Hindlimb muscle (tissue), 1 donor: Measurements from ENCODE around the gene PITPNC1. TPM values are rescaled to one million over a fixed set of nuclear protein-coding genes. Genes with fewer than 3 reads are reported as not detected.
"Not testable (repeated sequence)": the region's sequence is repeated elsewhere in the genome, so short reads cannot be mapped to it uniquely, and the experiment has no call there.

Source experiments
- DNase-seq: peaks from one replicate; pipeline ENCODE4 v3.0.0-alpha.2; 2013
- polyA plus RNA-seq: library from polyadenylated mRNA; unstranded; fragments of 120-200 nt; gene quantifications from one replicate; pipeline ENCODE4 v1.2.1, GENCODE V29; 2013; ENCODE audit not compliant: insufficient read length

PITPNC1 gene
- polyA plus RNA-seq, 1 donor = 8.8 TPM

- peak; percentile 74 for DNase-seq
Observed at GRCh38 chr17:67491009-67491680, 114.1 kb downstream of the PITPNC1 start.

- DNase-seq = no peak
Observed at GRCh38 chr17:67491681-67492024, 114.6 kb downstream of the PITPNC1 start.

GRCh38 chr17:67492251-67492740, 115.2 kb downstream of the PITPNC1 start:
- DNase-seq = no peak

GRCh38 chr17:67492824-67493517, 115.9 kb downstream of the PITPNC1 start:
- DNase-seq = no peak

- no peak for DNase-seq
Observed at GRCh38 chr17:67493812-67494211, 116.7 kb downstream of the PITPNC1 start.

GRCh38 chr17:67495534-67495933, 118.5 kb downstream of the PITPNC1 start:
- DNase-seq = not testable (repeated sequence)

GRCh38 chr17:67496286-67496685, 119.2 kb downstream of the PITPNC1 start:
- DNase-seq = no peak

- DNase-seq = no peak
Observed at GRCh38 chr17:67499685-67500084, 122.6 kb downstream of the PITPNC1 start.

- no peak for DNase-seq
Observed at GRCh38 chr17:67500261-67500660, 123.2 kb downstream of the PITPNC1 start.

GRCh38 chr17:67500677-67501300, 123.7 kb downstream of the PITPNC1 start:
- no peak for DNase-seq

GRCh38 chr17:67502151-67502550, 125.1 kb downstream of the PITPNC1 start:
- DNase-seq = no peak

- DNase-seq = no peak
Observed at GRCh38 chr17:67503184-67503583, 126.1 kb downstream of the PITPNC1 start.

- no peak for DNase-seq
Observed at GRCh38 chr17:67503739-67504138, 126.7 kb downstream of the PITPNC1 start.

GRCh38 chr17:67504182-67504581, 127.1 kb downstream of the PITPNC1 start:
- DNase-seq = no peak

GRCh38 chr17:67506966-67507365, 129.9 kb downstream of the PITPNC1 start:
- DNase-seq = no peak

GRCh38 chr17:67509390-67510287, 132.6 kb downstream of the PITPNC1 start:
- DNase-seq = no peak

- no peak for DNase-seq
Observed at GRCh38 chr17:67511012-67511411, 133.9 kb downstream of the PITPNC1 start.

- DNase-seq = no peak
Observed at GRCh38 chr17:67511804-67512203, 134.7 kb downstream of the PITPNC1 start.

- DNase-seq = no peak
Observed at GRCh38 chr17:67514998-67515397, 137.9 kb downstream of the PITPNC1 start.

- DNase-seq = no peak
Observed at GRCh38 chr17:67515490-67516083, 138.5 kb downstream of the PITPNC1 start.

- not testable (repeated sequence) for DNase-seq
Observed at GRCh38 chr17:67516571-67516970, 139.5 kb downstream of the PITPNC1 start.

- no peak for DNase-seq
Observed at GRCh38 chr17:67517325-67517724, 140.2 kb downstream of the PITPNC1 start.
